ENCODE results near the gene ANKRD37. TPM values are rescaled to one million over a fixed set of nuclear protein-coding genes. Genes with fewer than 3 reads are reported as not detected.

Gene ANKRD37
- total and polyA plus RNA-seq, 2 donors (not counting 1 experiment from before 2014, with no cell fraction given): 3.3 to 3.6 TPM

DNA sequence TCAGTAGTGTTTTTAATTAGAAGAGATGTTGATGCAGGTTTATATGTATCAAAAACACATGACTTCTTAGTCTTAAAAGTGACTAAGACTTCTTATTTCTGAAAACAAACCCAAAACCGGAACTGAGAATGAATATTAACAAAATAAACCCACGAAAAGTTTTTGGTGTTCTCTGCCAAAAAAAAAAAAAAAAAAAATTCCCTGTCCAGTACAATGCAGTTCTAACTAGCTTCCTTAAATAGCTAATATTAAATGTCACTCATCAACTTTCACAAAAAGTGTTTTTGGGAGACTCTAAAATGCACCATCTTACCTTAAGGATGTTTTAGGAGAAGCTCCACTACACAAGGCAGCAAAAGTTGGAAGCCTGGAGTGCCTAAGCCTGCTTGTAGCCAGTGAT is 2.0 kb downstream of the ANKRD37 start:
- Histone ChIP-seq H3K27ac (ENCODE audit: insufficient read depth, low read length) (no peak overlapping the region), H3K79me2 (ENCODE audit: control insufficient read depth, insufficient read depth, low read length) (no peaks in the 10 kb centered on the region), H3K27me3 (ENCODE audit: control insufficient read depth, insufficient read depth, low read length) (no peaks in the 10 kb centered on the region), H3K9me3 (ENCODE audit: control insufficient read depth, insufficient read depth, low read depth, low read length) (no peaks in the 10 kb centered on the region), H3K4me2 (ENCODE audit: extremely low read depth, insufficient read depth, low read length) (no peak overlapping the region), H3K36me3 (ENCODE audit: control insufficient read depth, insufficient read depth, low read length) (no peaks in the 10 kb centered on the region), H3K9ac (ENCODE audit: insufficient read depth, low read length) (no peak overlapping the region), H3K4me3 (replicated peaks in 1 of 4; ENCODE audit: control extremely low read depth in 1 of 4, insufficient read depth in 1 of 4, low read depth in 3 of 4, low read length in 4 of 4) (no peak overlapping the region), H2AFZ (ENCODE audit: low read length) (no peak overlapping the region), H4K20me1 (ENCODE audit: control insufficient read depth, extremely low read depth, insufficient read depth, low read length) (no peaks in the 10 kb centered on the region), H3K4me1 (ENCODE audit: control insufficient read depth, extremely low read depth, insufficient read depth, low read length) (peaks cover 6% of the 10 kb centered on the region)
- no peak for DNase-seq (ENCODE audit: low read depth in 2 of 2)
- no peak for TF ChIP-seq EZH2 (IDR thresholded peaks at IDR 0.05; ENCODE audit: low read length, missing control alignments)
- TF ChIP-seq, protein P1, sequence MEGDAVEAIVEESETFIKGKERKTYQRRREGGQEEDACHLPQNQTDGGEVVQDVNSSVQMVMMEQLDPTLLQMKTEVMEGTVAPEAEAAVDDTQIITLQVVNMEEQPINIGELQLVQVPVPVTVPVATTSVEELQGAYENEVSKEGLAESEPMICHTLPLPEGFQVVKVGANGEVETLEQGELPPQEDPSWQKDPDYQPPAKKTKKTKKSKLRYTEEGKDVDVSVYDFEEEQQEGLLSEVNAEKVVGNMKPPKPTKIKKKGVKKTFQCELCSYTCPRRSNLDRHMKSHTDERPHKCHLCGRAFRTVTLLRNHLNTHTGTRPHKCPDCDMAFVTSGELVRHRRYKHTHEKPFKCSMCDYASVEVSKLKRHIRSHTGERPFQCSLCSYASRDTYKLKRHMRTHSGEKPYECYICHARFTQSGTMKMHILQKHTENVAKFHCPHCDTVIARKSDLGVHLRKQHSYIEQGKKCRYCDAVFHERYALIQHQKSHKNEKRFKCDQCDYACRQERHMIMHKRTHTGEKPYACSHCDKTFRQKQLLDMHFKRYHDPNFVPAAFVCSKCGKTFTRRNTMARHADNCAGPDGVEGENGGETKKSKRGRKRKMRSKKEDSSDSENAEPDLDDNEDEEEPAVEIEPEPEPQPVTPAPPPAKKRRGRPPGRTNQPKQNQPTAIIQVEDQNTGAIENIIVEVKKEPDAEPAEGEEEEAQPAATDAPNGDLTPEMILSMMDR (conservative IDR thresholded peaks at IDR 0.05 in 1 of 2, IDR thresholded peaks at IDR 0.05 in 1 of 2; ENCODE audit: low read depth in 1 of 2, low read length in 2 of 2): no peak

DNA sequence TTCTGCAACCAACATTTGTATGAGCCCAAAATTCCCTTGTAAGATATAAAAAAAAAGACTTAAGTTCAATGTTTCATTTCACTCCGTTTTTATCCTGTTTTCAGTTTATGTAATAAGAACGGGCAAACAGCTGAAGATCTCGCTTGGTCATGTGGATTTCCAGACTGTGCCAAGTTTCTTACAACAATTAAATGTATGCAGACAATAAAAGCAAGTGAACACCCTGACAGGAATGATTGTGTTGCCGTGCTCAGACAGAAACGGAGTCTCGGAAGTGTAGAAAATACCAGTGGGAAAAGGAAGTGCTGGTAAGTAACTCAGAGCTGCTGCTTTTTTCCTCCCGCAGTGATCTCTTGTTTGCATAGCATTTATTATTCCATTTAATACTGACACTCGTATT is 2.8 kb downstream of the ANKRD37 start:
- H3K9me3 ChIP-seq (ENCODE audit: control insufficient read depth, insufficient read depth, low read depth, low read length): no peaks in the 10 kb centered on the region
- H3K27ac ChIP-seq (ENCODE audit: insufficient read depth, low read length): no peak overlapping the region
- H3K36me3 ChIP-seq (ENCODE audit: control insufficient read depth, insufficient read depth, low read length): no peaks in the 10 kb centered on the region
- no peak overlapping the region for H3K4me3 ChIP-seq (replicated peaks in 1 of 4; ENCODE audit: control extremely low read depth in 1 of 4, insufficient read depth in 1 of 4, low read depth in 3 of 4, low read length in 4 of 4)
- H4K20me1 ChIP-seq (ENCODE audit: control insufficient read depth, extremely low read depth, insufficient read depth, low read length): no peaks in the 10 kb centered on the region
- no peak overlapping the region for H3K9ac ChIP-seq (ENCODE audit: insufficient read depth, low read length)
- DNase-seq (ENCODE audit: low read depth in 2 of 2): no peak
- no peak overlapping the region for H3K4me2 ChIP-seq (ENCODE audit: extremely low read depth, insufficient read depth, low read length)
- no peak overlapping the region for H2AFZ ChIP-seq (ENCODE audit: low read length)
- no peaks in the 10 kb centered on the region for H3K27me3 ChIP-seq (ENCODE audit: control insufficient read depth, insufficient read depth, low read length)
- H3K4me1 ChIP-seq (ENCODE audit: control insufficient read depth, extremely low read depth, insufficient read depth, low read length): peaks cover 6% of the 10 kb centered on the region
- H3K79me2 ChIP-seq (ENCODE audit: control insufficient read depth, insufficient read depth, low read length): no peaks in the 10 kb centered on the region
- TF ChIP-seq EZH2 (IDR thresholded peaks at IDR 0.05; ENCODE audit: low read length, missing control alignments): no peak
- TF ChIP-seq, protein P1 (conservative IDR thresholded peaks at IDR 0.05 in 1 of 2, IDR thresholded peaks at IDR 0.05 in 1 of 2; ENCODE audit: low read depth in 1 of 2, low read length in 2 of 2): no peak

DNA sequence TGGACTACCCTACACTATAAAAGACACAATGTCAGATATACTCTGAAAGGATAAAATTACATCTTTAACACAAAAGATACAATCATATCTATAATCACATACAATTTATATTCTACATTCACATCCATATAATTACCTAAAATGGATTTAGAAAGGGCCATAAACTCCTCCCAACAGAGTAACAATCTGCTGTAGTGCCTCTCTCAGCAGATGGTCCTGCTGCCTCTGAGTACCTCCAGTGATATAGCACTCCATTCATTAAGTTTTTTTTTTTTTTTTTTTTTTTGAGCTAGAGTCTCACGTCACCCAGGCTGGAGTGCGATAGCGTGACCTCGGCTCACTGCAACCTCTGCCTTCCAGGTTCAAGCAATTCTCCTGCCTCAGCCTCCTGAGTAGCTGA is 7.4 kb downstream of the ANKRD37 start:
- Histone ChIP-seq H3K4me2 (ENCODE audit: extremely low read depth, insufficient read depth, low read length) (no peak overlapping the region), H4K20me1 (ENCODE audit: control insufficient read depth, extremely low read depth, insufficient read depth, low read length) (no peaks in the 10 kb centered on the region), H2AFZ (ENCODE audit: low read length) (no peak overlapping the region), H3K4me1 (ENCODE audit: control insufficient read depth, extremely low read depth, insufficient read depth, low read length) (no peaks in the 10 kb centered on the region), H3K79me2 (ENCODE audit: control insufficient read depth, insufficient read depth, low read length) (no peaks in the 10 kb centered on the region), H3K27me3 (ENCODE audit: control insufficient read depth, insufficient read depth, low read length) (no peaks in the 10 kb centered on the region), H3K4me3 (replicated peaks in 1 of 4; ENCODE audit: control extremely low read depth in 1 of 4, insufficient read depth in 1 of 4, low read depth in 3 of 4, low read length in 4 of 4) (no peak overlapping the region), H3K27ac (ENCODE audit: insufficient read depth, low read length) (no peak overlapping the region), H3K9ac (ENCODE audit: insufficient read depth, low read length) (no peak overlapping the region), H3K36me3 (ENCODE audit: control insufficient read depth, insufficient read depth, low read length) (no peaks in the 10 kb centered on the region), H3K9me3 (ENCODE audit: control insufficient read depth, insufficient read depth, low read depth, low read length) (no peaks in the 10 kb centered on the region)
- TF ChIP-seq EZH2 (IDR thresholded peaks at IDR 0.05; ENCODE audit: low read length, missing control alignments): no peak
- TF ChIP-seq, protein P1 (conservative IDR thresholded peaks at IDR 0.05 in 1 of 2, IDR thresholded peaks at IDR 0.05 in 1 of 2; ENCODE audit: low read depth in 1 of 2, low read length in 2 of 2): no peak
- no peak for DNase-seq (ENCODE audit: low read depth in 2 of 2)
